K562 (cell line): Measurements from ENCODE around the gene HEBP1. TPM values are rescaled to one million over a fixed set of nuclear protein-coding genes. Genes with fewer than 3 reads are reported as not detected.

Source experiments
- CBFA2T3 ChIP-seq: fragments of 450-650 bp; IDR thresholded peaks from 2 replicates; pipeline ENCODE4 v1.6.1; 2017
- CTCFL ChIP-seq: IDR thresholded peaks from 2 replicates; pipeline ENCODE4 v1.6.1; 2011; ENCODE audit warnings: borderline replicate concordance, low read depth, mild to moderate bottlenecking, moderate library complexity, low read length; ENCODE audit not compliant: insufficient read depth, poor library complexity, severe bottlenecking
- MGA ChIP-seq: fragments of 450-650 bp; IDR thresholded peaks from 2 replicates; pipeline ENCODE4 v1.6.1; 2016; ENCODE audit warnings: mild to moderate bottlenecking, moderate library complexity
- PHB ChIP-seq: fragments of 250-450 bp; sonication (Bioruptor Pico); IDR thresholded peaks from 2 replicates; pipeline ENCODE4 v1.5.0; 2021
- SAFB2 ChIP-seq: fragments of 200-400 bp; formaldehyde crosslinking; IDR thresholded peaks from 2 replicates; pipeline ENCODE4 v1.6.1; 2018; ENCODE audit warnings: borderline replicate concordance, low read length, low read depth, moderate library complexity; ENCODE audit not compliant: severe bottlenecking
- UBTF ChIP-seq, 2 experiments: IDR thresholded peaks; 2 replicates each; pipeline ENCODE4 v1.6.1; 2012; ENCODE audit warnings: improper control_type of control experiment in 2 of 2, low read depth in 2 of 2, low read length in 2 of 2, borderline replicate concordance in 1 of 2
- polyA plus RNA-seq, 8 experiments: library from polyadenylated mRNA; depleted of rRNA in 4 of 8; stranded (reverse) in 5 of 8; unstranded in 3 of 8; fragments of >200 nt; fragmentation: Nextera tagmentation in 2 of 8; fragmentation: Illumina TruSeq in 1 of 8; extraction: Ambion mirVana in 2 of 8; extraction: Trizol in 1 of 8; gene quantifications; 2 replicates each; pipeline versions ENCODE4 v1.2.1 to v1.2.3, GENCODE V29; 2011 to 2014; ENCODE audit warnings: inconsistent platforms in 1 of 8, missing spikeins in 1 of 8
- total RNA-seq, 7 experiments: library from RNA; depleted of rRNA in 6 of 7; stranded (reverse); fragments of >200 nt in 6 of 7; fragmentation: Illumina TruSeq in 2 of 7; extraction: Trizol in 2 of 7; gene quantifications; 2 replicates each; pipeline versions ENCODE4 v1.2.1 to v1.2.3, GENCODE V29; 2011 to 2021; ENCODE audit warnings: low replicate concordance in 1 of 7

Gene HEBP1
- total and polyA plus RNA-seq, 9 of the 15 experiments (the other 6 are each of a cell fraction or from before 2014, with no cell fraction given): 1.1 to 10.1 (median 2.4) TPM

- TF ChIP-seq UBTF (IDR thresholded peaks at IDR 0.05; ENCODE audit: borderline replicate concordance in 1 of 2, low read depth in 2 of 2, low read length in 2 of 2) (0 out of 4 replicates have a peak, but pooled peaks of 1 of the 2 experiments have one; percentile 39), SAFB2 (no peak), PHB (CRISPR knock-in tag) (no peak), CTCFL (peak; percentile 47), CBFA2T3 (no peak), MGA (no peak)
Observed at GRCh38 chr12:13000925-13001774, 1.1 kb upstream of the HEBP1 start (continued).
